Cortex of kidney (tissue), 1 donor: ENCODE results near the gene CADPS.

ENCODE experiments used
- DNase-seq: peaks from one replicate; lab custom pipeline; 2025; lab: John Stamatoyannopoulos, UW

The CADPS gene

GRCh38 chr3:62749657-62750056 is 125.6 kb downstream of the CADPS start:
- DNase-seq: no peak

DNA sequence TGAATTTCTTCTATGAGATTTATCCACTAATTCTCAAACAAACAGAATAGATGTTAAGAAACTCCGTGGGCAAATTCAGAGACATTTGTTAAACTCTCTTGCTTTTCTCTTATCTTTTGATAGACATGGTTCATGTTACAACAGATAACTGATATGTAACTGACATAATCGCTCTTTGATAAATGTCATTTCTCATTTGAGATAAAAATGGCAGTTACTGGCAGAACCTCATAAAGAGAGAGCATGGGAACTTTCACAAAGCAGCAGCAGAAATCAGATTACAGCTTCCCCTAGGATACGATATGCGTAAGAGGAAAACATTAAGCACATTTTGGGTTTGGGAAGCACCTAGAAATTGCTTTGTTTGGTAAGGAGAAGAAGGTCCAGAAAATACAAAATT is 126.1 kb downstream of the CADPS start:
- DNase-seq: no peak

DNA sequence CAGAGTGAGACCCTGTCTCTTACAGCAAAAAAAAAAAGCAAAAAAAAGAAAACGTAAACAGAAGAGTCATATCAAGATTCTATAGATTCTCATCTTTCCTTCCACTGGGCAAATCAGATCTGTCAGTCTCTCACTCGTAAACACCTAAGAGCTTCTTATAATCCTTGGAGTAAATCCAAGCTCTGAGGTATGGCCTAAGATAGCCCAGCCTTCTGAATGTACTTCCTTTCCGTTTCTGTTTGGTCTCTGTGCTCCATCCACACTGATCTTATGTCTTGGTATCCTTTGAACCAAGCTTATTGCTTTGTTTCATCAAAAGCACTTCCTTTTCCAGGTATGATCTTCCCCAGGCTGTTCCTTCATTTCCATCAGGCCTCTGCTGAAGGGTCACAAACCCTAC is 137.8 kb downstream of the CADPS start:
- no peak for DNase-seq

DNA sequence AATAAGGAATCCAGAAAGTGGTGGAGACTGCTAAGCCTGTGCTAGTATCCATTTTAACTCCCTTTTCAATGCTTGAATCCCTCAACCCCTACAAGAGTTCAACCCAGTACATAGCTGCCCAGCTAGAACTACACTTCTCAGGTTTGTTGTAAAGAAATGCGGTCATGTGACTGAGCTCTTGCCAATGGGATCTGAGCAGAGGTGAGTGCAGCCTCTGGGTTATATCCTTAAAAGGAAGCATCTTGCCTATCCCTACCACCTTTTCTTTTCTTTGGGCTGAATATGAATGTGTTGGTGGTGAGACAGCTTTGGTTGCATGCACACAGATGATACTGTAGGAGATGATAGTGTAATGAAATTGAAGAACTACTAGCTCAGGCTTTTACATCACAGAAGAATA is 139.7 kb downstream of the CADPS start:
- no peak for DNase-seq

DNA sequence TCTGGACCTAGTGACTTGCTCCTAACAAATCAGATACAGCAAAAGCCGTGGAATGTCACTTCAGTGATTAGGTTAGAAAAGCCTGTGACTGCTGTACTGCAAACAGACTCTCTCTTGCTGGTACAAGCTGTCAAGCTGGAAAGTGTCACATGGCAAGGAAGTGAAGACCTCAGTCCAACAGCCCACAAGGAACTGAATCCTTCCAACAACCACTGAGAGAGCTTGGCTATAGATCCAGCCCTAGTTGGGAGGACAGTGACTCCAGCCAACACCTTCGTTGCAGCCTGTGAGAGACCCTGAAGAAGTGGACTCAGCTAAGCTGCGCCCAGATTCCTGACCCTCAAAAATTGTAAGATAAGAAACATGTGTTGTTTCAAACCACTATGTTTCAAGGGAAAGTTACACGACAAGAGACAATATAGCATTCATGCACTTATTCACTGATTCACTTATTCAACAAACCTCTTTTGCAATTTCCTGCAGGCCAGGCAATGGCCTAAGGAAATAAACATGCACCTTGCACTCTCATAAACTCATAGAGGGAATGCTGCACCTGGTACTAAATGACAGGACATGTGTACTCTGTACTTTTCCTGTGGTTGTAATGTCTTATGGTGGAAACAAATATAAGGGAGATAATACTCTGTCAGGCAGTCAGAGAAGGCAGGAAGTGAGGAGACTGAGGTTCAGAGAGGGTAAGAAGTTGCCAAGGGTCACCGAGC is 142.9 kb downstream of the CADPS start:
- DNase-seq: no peak

- DNase-seq: no peak
Observed at GRCh38 chr3:62727981-62728380, 147.2 kb downstream of the CADPS start.

- DNase-seq: no peak
Observed at GRCh38 chr3:62727536-62727935, 147.7 kb downstream of the CADPS start.

DNA sequence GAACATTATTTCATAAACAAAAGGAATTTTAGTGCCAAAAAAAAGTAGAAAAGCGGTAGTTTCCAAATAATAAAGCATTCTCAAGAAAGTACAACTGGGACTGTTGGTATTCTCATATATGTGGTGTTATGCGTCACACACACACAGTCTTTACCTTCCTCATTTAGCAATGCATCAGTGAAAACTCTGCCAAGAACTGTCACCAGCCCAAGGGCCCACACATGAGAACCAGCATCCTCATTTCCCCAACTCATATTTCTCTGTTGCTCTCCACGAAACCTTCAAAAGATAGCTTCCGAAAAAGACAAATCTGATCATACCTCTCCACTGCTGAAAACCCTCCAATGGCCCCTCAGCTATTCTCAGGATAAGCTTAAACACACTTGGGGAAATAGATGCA is 150.7 kb downstream of the CADPS start:
- no peak for DNase-seq

DNA sequence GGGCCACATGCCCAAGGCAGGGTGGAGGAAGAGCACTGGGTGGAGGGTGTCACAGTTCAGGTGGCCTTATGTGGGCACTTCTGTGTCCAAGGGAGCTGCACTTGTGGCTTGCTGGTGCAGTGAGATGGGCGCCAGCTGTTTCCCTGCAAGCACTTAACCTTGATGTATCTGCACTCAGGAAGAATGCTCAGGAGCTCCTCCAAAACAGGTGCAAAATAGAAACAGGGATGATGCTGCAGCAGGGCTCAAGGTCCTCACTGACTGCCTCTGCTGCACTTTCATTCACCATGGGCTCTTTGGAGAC is 151.3 kb downstream of the CADPS start:
- DNase-seq: no peak

GRCh38 chr3:62723166-62723913 is 151.9 kb downstream of the CADPS start:
- DNase-seq: no peak

- DNase-seq: no peak
Observed at GRCh38 chr3:62722344-62722743, 152.9 kb downstream of the CADPS start.

- no peak for DNase-seq
Observed at GRCh38 chr3:62718515-62719320, 156.5 kb downstream of the CADPS start.

GRCh38 chr3:62718011-62718410 is 157.2 kb downstream of the CADPS start:
- no peak for DNase-seq

- no peak for DNase-seq
Observed at GRCh38 chr3:62712746-62713145, 162.5 kb downstream of the CADPS start.

DNA sequence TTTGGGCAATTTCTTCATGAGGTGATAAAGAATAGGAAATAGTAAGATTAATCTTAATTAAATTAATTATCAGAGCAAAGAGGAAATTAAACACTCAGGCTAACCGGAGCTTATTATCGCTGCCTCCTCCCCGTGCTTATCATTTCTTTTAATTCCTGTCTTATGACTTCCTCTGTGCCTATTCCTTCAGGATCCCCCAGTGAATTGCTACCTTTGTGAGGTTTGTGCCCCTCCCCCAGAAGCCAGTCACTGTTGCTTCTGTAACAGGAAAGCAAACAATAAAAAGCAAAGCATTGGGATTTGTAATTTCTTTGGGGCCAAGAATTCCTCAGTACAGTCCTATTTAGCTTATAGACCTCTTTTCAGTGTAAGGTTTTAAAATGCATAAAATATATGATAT is 164.5 kb downstream of the CADPS start:
- no peak for DNase-seq

DNA sequence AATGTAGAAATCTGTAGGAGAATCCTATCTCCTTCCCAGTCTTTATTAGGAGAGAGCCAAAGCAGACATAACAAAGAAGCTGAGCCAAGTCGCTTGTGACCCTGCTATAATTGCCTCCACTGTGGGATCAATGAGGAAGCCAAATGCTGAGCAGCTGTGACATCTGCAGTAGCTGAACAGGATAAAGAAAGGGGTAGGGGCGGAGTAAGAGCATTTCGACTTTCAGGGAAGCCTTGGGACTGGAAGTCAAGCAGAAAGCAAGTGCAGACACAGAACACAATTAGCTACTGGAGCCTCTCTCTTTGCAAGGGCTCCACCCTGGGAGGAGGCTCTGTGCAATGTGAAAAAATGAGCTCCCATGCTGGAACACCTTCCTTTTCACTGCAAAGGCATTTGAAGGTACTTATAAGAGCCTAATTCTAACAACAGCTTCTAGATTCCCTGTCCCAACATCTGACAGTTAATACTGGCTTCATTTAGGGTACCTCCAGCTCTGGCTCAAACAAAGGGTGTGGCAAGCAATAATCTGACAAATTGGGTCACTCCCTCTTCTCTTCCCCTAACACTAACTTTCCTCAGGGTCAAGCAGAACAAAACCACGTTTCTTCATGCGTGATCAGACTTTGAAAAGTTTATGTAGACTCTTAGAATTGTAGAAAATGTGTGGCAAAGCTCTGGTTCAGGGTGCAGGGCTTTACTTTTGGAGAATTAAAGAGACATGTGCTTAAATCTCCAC is 166.4 kb downstream of the CADPS start:
- no peak for DNase-seq

GRCh38 chr3:62705721-62706120 is 169.5 kb downstream of the CADPS start:
- DNase-seq: no peak

GRCh38 chr3:62703451-62704167 is 171.6 kb downstream of the CADPS start:
- no peak for DNase-seq

DNA sequence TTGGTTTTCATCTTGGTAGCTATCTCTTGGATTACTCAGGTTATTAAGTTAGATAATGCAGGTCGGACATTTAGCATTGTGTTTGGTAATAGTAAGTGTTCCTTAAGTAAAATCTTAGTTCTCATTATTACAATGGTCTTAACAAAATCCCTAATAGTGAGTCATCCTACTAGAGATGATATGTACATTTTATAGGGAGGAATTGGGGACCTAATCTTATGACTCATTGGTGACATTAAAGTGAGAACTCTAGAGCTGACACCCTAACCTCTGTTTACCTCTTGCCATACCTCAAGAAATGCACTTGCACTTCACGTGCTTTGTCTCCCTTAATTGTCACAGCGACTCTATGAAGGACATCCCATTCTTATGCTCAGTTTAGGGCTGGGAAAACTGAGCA is 174.9 kb downstream of the CADPS start:
- no peak for DNase-seq

DNA sequence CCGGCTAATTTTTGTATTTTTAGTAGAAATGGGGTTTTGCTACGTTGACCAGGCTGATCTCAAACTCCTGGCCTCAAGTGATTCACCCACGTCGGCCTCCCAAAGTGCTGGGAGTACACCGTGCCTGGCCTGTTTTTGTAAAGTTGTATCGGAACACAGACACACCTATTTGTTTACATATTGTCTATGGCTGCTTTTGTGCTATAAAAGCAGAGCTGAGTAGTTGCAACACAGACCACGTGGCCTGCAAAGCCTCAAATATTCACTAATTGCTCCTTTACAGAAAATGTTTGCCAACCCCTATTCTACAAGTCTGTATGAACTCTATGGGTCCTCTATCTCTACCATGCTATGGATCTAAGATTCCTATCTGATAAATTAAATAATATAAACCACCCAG is 175.5 kb downstream of the CADPS start:
- no peak for DNase-seq

GRCh38 chr3:62696011-62696410 is 179.2 kb downstream of the CADPS start:
- DNase-seq: no peak

- no peak for DNase-seq
Observed at GRCh38 chr3:62688812-62689211, 186.4 kb downstream of the CADPS start.
